HEK293 (cell line): Measurements from ENCODE around the gene DDOST.
A peak's percentile ranks its signal among the peaks of the same experiment; 100 is the strongest.

Experiments
- CTCF ChIA-PET: fragments of 350-600 bp; formaldehyde crosslinking; extraction: SDS; loops from one replicate; lab custom pipeline; 2021; ENCODE audit warnings: antibody characterized with exemption; lab: Yijun Ruan, JAX
- POLR2A ChIA-PET: fragments of 300-600 bp; formaldehyde crosslinking; extraction: SDS; loops from one replicate; lab custom pipeline; 2020; ENCODE audit warnings: antibody characterized with exemption, inconsistent platforms; lab: Yijun Ruan, JAX
- H3K27ac ChIP-seq: fragments of 200-500 bp; sonication (Bioruptor generic); 2 replicates; pipeline ENCODE4 v1.5.1; 2014; ENCODE audit warnings: low read depth, low read length, control low read depth, inconsistent platforms; ENCODE audit errors: extremely low read depth
- H3K36me3 ChIP-seq, 2 experiments: fragments of 200-500 bp in 1 of 2; sonication (Bioruptor generic) in 1 of 2; 1 replicate in 1 of 2; 2 replicates in 1 of 2; pipeline ENCODE4 v1.5.1; 2014 to 2017; ENCODE audit warnings: inconsistent platforms in 2 of 2, low read length in 2 of 2; ENCODE audit not compliant: control insufficient read depth in 2 of 2, insufficient read depth in 1 of 2
- H3K4me1 ChIP-seq: fragments of 200-500 bp; sonication (Bioruptor generic); 2 replicates; pipeline ENCODE4 v1.5.1; 2014; ENCODE audit warnings: mild to moderate bottlenecking, low read length, inconsistent platforms; ENCODE audit not compliant: control insufficient read depth, insufficient read depth
- H3K4me3 ChIP-seq: 2 replicates; pipeline ENCODE4 v1.5.1; 2011; ENCODE audit warnings: low read depth, mild to moderate bottlenecking, control low read depth, low read length, moderate library complexity
- H3K9me3 ChIP-seq: fragments of 200-500 bp; sonication (Bioruptor generic); 2 replicates; pipeline ENCODE4 v1.5.1; 2014; ENCODE audit warnings: low read depth, low read length, inconsistent platforms; ENCODE audit not compliant: control insufficient read depth, insufficient read depth
- CTCF ChIP-seq: fragments of 450-650 bp; formaldehyde crosslinking; IDR thresholded peaks from 2 replicates; pipeline ENCODE4 v1.5.1; 2016; ENCODE audit warnings: missing biosample characterization, missing genetic modification characterization
- EGR2 ChIP-seq: fragments of 450-650 bp; formaldehyde crosslinking; IDR thresholded peaks from 2 replicates; pipeline ENCODE4 v1.5.1; 2016; ENCODE audit warnings: low read depth, missing biosample characterization, missing genetic modification characterization
- GLIS1 ChIP-seq: fragments of 450-650 bp; formaldehyde crosslinking; IDR thresholded peaks from 2 replicates; pipeline ENCODE4 v1.5.1; 2016; ENCODE audit warnings: missing biosample characterization, missing genetic modification characterization
- IKZF3 ChIP-seq: fragments of 450-650 bp; IDR thresholded peaks from 2 replicates; pipeline ENCODE4 v1.5.0; 2018; ENCODE audit warnings: missing biosample characterization, mild to moderate bottlenecking, missing genetic modification characterization, moderate library complexity
- KLF9 ChIP-seq: fragments of 450-650 bp; formaldehyde crosslinking; IDR thresholded peaks from 2 replicates; pipeline ENCODE4 v1.5.1; 2016; ENCODE audit warnings: missing biosample characterization, missing genetic modification characterization, low read depth
- MEIS1 ChIP-seq: sonication (generic); formaldehyde crosslinking; IDR thresholded peaks from 2 replicates; pipeline ENCODE4 v1.8.1; 2022; ENCODE audit warnings: missing genetic modification reagents, mild to moderate bottlenecking, borderline replicate concordance
- SP2 ChIP-seq: fragments of 450-650 bp; formaldehyde crosslinking; IDR thresholded peaks from 2 replicates; pipeline ENCODE4 v1.5.1; 2016; ENCODE audit warnings: missing biosample characterization, missing genetic modification characterization
- TRIM28 ChIP-seq: IDR thresholded peaks from 2 replicates; pipeline ENCODE4 v1.6.1; 2011; ENCODE audit warnings: low read length, control low read depth, borderline replicate concordance
- ZBTB17 ChIP-seq: fragments of 450-650 bp; formaldehyde crosslinking; IDR thresholded peaks from 2 replicates; pipeline ENCODE4 v1.5.1; 2016; ENCODE audit warnings: missing biosample characterization, missing genetic modification characterization
- ZBTB7A ChIP-seq: fragments of 450-650 bp; formaldehyde crosslinking; IDR thresholded peaks from 2 replicates; pipeline ENCODE4 v1.5.1; 2016; ENCODE audit warnings: low read depth, missing biosample characterization, missing genetic modification characterization
- ZNF18 ChIP-seq: fragments of 450-650 bp; formaldehyde crosslinking; IDR thresholded peaks from 2 replicates; pipeline ENCODE4 v1.5.1; 2016; ENCODE audit warnings: missing biosample characterization, missing genetic modification characterization
- ZNF223 ChIP-seq: fragments of 450-650 bp; formaldehyde crosslinking; IDR thresholded peaks from 2 replicates; pipeline ENCODE4 v1.5.1; 2016; ENCODE audit warnings: missing biosample characterization, missing genetic modification characterization
- ZNF292 ChIP-seq: fragments of 450-650 bp; formaldehyde crosslinking; IDR thresholded peaks from 2 replicates; pipeline ENCODE4 v1.5.1; 2016; ENCODE audit warnings: low read depth, missing biosample characterization, missing genetic modification characterization, borderline replicate concordance
- ZNF324 ChIP-seq: fragments of 450-650 bp; formaldehyde crosslinking; IDR thresholded peaks from 2 replicates; pipeline ENCODE4 v1.5.1; 2016; ENCODE audit warnings: missing biosample characterization, missing genetic modification characterization
- ZNF335 ChIP-seq: fragments of 450-650 bp; formaldehyde crosslinking; conservative IDR thresholded peaks from 2 replicates; pipeline ENCODE4 v1.5.1; 2016; ENCODE audit warnings: missing biosample characterization, missing genetic modification characterization
- ZNF341 ChIP-seq: fragments of 450-650 bp; formaldehyde crosslinking; IDR thresholded peaks from 2 replicates; pipeline ENCODE4; 2016; ENCODE audit warnings: low read depth, missing biosample characterization, missing genetic modification characterization
- ZNF350 ChIP-seq: fragments of 450-650 bp; formaldehyde crosslinking; IDR thresholded peaks from 2 replicates; pipeline ENCODE4 v1.5.0; 2017; ENCODE audit warnings: missing biosample characterization, mild to moderate bottlenecking, missing genetic modification characterization
- ZNF600 ChIP-seq: fragments of 450-650 bp; formaldehyde crosslinking; IDR thresholded peaks from 2 replicates; pipeline ENCODE4 v1.5.1; 2016; ENCODE audit warnings: missing biosample characterization, missing genetic modification characterization
- ZNF654 ChIP-seq: fragments of 450-650 bp; formaldehyde crosslinking; IDR thresholded peaks from 2 replicates; pipeline ENCODE4 v1.5.1; 2016; ENCODE audit warnings: low read depth, missing biosample characterization, missing genetic modification characterization
- ZNF660 ChIP-seq: fragments of 450-650 bp; IDR thresholded peaks from 2 replicates; pipeline ENCODE4 v1.5.1; 2018; ENCODE audit warnings: missing biosample characterization, mild to moderate bottlenecking, missing genetic modification characterization
- ZNF768 ChIP-seq: fragments of 450-650 bp; formaldehyde crosslinking; IDR thresholded peaks from 2 replicates; pipeline ENCODE4 v1.5.1; 2018; ENCODE audit warnings: missing biosample characterization, mild to moderate bottlenecking, missing genetic modification characterization
- ZNF785 ChIP-seq: fragments of 450-650 bp; formaldehyde crosslinking; IDR thresholded peaks from 2 replicates; pipeline ENCODE4 v1.5.1; 2016; ENCODE audit warnings: missing biosample characterization, missing genetic modification characterization

DDOST gene

GRCh38 chr1:20640183-20640597 lies 21.0 kb downstream of the DDOST start:
- TF ChIP-seq CTCF (tag by site-specific recombination) (peak; percentile 70), ZNF660 (0 out of 2 replicates have a peak, but pooled peaks have one; percentile 16), ZNF654 (tag by site-specific recombination) (peak; percentile 72), ZNF768 (tag by site-specific recombination) (no peak), ZNF292 (tag by site-specific recombination) (no peak), ZNF18 (no peak)
- Histone ChIP-seq H3K27ac (no peak overlapping the region), H3K9me3 (no peaks in the 10 kb centered on the region), H3K4me3 (no peak overlapping the region), H3K4me1 (no peaks in the 10 kb centered on the region), H3K36me3 (peaks cover 5 to 87% of the 10 kb centered on the region in 2 experiments)
- ChIA-PET CTCF (interaction anchor here (0.6 to 6.1 kb wide), 8 partner anchors 10 to 125 kb away, joined by 3 to 60 read pairs (median 4); no protein-coding TSS in a partner anchor), POLR2A (interaction anchor here (0.5 kb wide), 1 partner anchor 10 kb away, joined by 7 read pairs; no protein-coding TSS in a partner anchor)

GRCh38 chr1:20636785-20637347 lies 24.3 kb downstream of the DDOST start:
- no peak overlapping the region for H3K4me3 ChIP-seq
- TF ChIP-seq ZNF223 (tag by site-specific recombination) = no peak
- TF ChIP-seq ZNF600 (tag by site-specific recombination) = peak; percentile 81; the same call in 1 of the 2 replicates
- TF ChIP-seq ZNF335 (tag by site-specific recombination) = no peak
- TF ChIP-seq ZNF785 = no peak
- peak; percentile 35 for TF ChIP-seq ZBTB17 (tag by site-specific recombination)
- 0 out of 2 replicates have a peak, but pooled peaks have one; percentile 14 for TF ChIP-seq ZNF341 (tag by site-specific recombination)
- CTCF ChIA-PET = interaction anchor here (0.7 to 6.9 kb wide), 4 partner anchors 60 to 274 kb away, joined by 4 to 105 read pairs (median 7); no protein-coding TSS in a partner anchor
- no peaks in the 10 kb centered on the region for H3K4me1 ChIP-seq
- POLR2A ChIA-PET = no interaction called here
- H3K9me3 ChIP-seq = no peaks in the 10 kb centered on the region
- H3K27ac ChIP-seq = no peak overlapping the region
- peaks cover 5 to 54% of the 10 kb centered on the region in 2 experiments; a peak in 2 of 3 replicates for H3K36me3 ChIP-seq

GRCh38 chr1:20634594-20635084 lies 26.5 kb downstream of the DDOST start:
- H3K4me3 ChIP-seq = peak overlapping the region; percentile 81
- no peaks in the 10 kb centered on the region for H3K9me3 ChIP-seq
- no peaks in the 10 kb centered on the region for H3K4me1 ChIP-seq
- TF ChIP-seq SP2 (peak; percentile 29; the same call in 1 of the 2 replicates), MEIS1 (CRISPR knock-in tag) (no peak), KLF9 (tag by site-specific recombination) (no peak), ZNF350 (tag by site-specific recombination) (no peak), TRIM28 (0 out of 2 replicates have a peak, but pooled peaks have one; percentile 40), ZBTB7A (tag by site-specific recombination) (no peak), ZNF654 (tag by site-specific recombination) (no peak), EGR2 (peak; percentile 14; the same call in 1 of the 2 replicates), IKZF3 (tag by site-specific recombination) (peak; percentile 60), ZNF341 (tag by site-specific recombination) (0 out of 2 replicates have a peak, but pooled peaks have one; percentile 39), GLIS1 (peak; percentile 98), ZNF324 (tag by site-specific recombination) (no peak)
- POLR2A ChIA-PET = interaction anchor here (1.3 to 3.0 kb wide), 3 partner anchors 21 to 126 kb away, joined by 3 to 24 read pairs (median 8); partner anchors contain the start of genes DDOST and MUL1
- H3K36me3 ChIP-seq = peaks cover 5 to 32% of the 10 kb centered on the region in 2 experiments; a peak in 2 of 3 replicates
- CTCF ChIA-PET = interaction anchor here (0.6 to 6.9 kb wide), 8 partner anchors 8 to 422 kb away, joined by 3 to 105 read pairs (median 6); no protein-coding TSS in a partner anchor
- H3K27ac ChIP-seq = no peak overlapping the region; the same call in 1 of the 2 replicates
